Panc1 (cell line): ENCODE results near the gene CDH13.

Source experiments
- CTCF ChIP-seq: fragments of 450-650 bp; IDR thresholded peaks from 2 replicates; pipeline ENCODE4 v1.5.1; 2017; ENCODE audit warnings: mild to moderate bottlenecking
- TCF7L2 ChIP-seq: IDR thresholded peaks from 2 replicates; pipeline ENCODE4 v1.6.1; 2011; ENCODE audit warnings: mild to moderate bottlenecking, low read depth, low read length, inconsistent platforms

GRCh38 chr16:83629836-83630235, 1003.1 kb downstream of the CDH13 start:
- TF ChIP-seq CTCF, result no peak
- TF ChIP-seq TCF7L2, result no peak
